ENCODE measurements around the gene EXOC4.

Gene EXOC4

DNA sequence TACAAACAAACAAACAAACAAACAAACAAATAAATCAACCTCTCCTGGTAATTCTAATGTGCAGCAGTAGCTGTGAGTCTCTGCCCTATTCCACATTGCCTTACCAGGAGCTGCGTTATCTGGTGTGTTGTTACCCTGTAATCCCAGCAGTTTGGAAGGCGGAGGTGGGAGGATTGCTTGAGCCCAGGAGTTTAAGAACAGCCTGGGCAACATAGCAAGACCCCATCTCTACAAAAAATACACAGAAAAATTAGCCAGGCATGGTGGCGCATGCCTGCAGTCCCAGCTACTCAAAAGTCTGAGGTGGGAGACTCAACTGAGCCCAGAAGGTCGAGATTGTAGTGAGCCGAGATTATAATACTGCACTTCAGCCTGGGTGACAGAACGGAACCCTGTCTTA, 192.7 kb downstream of the EXOC4 start:
- H3K4me3 ChIP-seq (replicated peaks; ENCODE audit: low read depth, low read length): no peak overlapping the region
- DNase-seq (ENCODE audit: low read depth): no peak
- TF ChIP-seq, protein P1, sequence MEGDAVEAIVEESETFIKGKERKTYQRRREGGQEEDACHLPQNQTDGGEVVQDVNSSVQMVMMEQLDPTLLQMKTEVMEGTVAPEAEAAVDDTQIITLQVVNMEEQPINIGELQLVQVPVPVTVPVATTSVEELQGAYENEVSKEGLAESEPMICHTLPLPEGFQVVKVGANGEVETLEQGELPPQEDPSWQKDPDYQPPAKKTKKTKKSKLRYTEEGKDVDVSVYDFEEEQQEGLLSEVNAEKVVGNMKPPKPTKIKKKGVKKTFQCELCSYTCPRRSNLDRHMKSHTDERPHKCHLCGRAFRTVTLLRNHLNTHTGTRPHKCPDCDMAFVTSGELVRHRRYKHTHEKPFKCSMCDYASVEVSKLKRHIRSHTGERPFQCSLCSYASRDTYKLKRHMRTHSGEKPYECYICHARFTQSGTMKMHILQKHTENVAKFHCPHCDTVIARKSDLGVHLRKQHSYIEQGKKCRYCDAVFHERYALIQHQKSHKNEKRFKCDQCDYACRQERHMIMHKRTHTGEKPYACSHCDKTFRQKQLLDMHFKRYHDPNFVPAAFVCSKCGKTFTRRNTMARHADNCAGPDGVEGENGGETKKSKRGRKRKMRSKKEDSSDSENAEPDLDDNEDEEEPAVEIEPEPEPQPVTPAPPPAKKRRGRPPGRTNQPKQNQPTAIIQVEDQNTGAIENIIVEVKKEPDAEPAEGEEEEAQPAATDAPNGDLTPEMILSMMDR (IDR thresholded peaks at IDR 0.05; ENCODE audit: low read length, missing control alignments): no peak

DNA sequence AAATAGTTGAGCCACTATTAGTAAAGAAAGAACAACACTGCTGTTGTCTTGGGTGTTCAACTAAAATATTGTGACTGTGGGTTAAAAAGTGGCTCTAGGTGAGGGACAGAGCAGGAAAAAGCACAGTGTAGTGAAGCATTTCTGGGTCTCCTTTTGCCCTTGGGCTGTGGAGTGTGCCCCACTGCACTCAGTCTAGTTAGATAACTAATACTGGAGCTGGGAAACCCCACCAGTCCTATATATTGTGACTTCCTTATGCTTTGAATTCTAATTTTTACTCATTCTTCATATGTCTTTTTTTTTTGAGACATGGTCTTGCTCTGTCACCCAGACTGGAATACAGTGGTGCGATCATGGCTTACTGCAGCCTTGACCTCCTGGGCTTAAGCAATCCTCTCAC, 195.1 kb downstream of the EXOC4 start:
- TF ChIP-seq, protein P1 (IDR thresholded peaks at IDR 0.05; ENCODE audit: low read length, missing control alignments): no peak

DNA sequence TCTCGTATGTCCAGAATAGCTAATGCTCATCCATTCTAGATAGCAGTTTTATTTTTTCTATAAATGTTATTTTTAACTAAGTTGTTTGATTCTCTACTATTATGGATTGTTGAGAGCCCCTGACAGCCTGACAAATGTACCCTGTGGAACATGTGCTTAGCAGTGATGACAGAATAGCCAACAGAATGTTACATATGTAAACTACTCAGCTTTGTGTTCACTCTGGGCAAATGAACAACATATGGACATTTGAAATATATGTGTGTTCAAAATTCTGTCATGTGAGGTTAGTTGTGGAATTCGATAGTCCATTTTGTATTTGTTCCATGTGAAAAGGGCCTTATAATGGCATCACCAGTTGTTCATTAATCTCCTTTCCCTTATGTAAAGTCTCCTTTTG, 199.7 kb downstream of the EXOC4 start:
- TF ChIP-seq, protein P1 (IDR thresholded peaks at IDR 0.05; ENCODE audit: low read length, missing control alignments): no peak
- no peak for DNase-seq (ENCODE audit: low read depth)

More for the DNA sequence above, 195.1 kb downstream of the EXOC4 start:
- no peak for DNase-seq (ENCODE audit: low read depth)
- H3K4me3 ChIP-seq (replicated peaks; ENCODE audit: low read depth, low read length): no peak overlapping the region

DNA sequence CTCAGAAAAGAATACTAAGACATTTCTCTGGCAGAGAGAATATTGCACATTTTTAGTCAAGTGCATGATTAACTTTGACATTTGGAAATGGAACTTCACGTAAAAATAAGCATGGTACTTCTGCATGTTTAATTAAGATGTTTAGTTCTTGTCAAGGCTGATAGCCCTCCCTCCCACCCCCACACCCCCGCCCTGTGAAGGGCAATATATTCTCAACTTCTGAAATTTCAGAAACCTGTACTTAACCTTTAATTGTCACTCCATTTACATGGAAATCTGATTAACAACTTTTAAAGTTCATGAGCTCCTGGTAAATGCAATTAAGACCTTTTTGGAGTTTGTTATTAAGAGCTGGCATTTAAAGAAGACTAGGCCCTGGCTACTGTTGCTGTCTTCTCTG, 205.8 kb downstream of the EXOC4 start:
- TF ChIP-seq, protein P1 (IDR thresholded peaks at IDR 0.05; ENCODE audit: low read length, missing control alignments): no peak
- DNase-seq (ENCODE audit: low read depth): no peak
- no peak overlapping the region for H3K4me3 ChIP-seq (replicated peaks; ENCODE audit: low read depth, low read length)

More for the DNA sequence above, 199.7 kb downstream of the EXOC4 start:
- H3K4me3 ChIP-seq (replicated peaks; ENCODE audit: low read depth, low read length): no peak overlapping the region

DNA sequence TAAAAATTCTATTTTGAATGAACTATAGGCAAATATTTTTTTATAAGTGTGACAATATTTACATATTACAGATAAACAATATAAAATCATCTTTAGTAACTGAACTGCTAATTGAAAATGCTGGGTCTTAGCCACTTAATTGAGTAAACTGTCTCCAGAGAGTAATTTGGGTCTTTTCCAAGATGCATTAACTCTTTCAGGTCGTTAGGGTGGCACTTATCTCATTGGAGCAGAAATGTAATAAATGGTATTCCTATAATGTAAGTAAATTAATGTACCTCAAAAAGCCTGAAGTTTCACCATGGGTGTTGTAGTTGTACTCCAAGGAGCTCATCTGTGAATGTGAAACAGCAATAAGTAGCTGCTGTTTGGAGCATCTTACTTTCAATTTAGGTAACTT, 208.5 kb downstream of the EXOC4 start:
- TF ChIP-seq, protein P1 (IDR thresholded peaks at IDR 0.05; ENCODE audit: low read length, missing control alignments): no peak
- H3K4me3 ChIP-seq (replicated peaks; ENCODE audit: low read depth, low read length): no peak overlapping the region
- no peak for DNase-seq (ENCODE audit: low read depth)

DNA sequence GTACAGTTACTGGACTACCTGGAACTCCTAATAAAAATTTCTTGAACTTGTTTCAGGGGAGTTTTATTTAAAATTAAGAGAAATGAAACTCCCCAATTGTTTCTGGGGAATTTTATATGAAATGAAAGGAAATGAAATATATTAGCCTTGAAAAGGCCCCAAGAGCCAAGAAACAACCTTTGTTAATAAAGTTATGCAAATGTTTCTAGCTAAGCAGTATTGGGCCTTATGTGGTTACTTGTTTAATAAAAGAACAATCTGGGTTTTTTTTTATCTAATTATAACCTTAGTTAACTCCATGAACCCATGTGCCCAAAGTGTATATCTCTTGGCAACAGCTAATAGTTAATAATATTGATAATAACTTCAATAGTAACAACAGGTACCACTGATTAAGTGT, 222.8 kb downstream of the EXOC4 start:
- no peak overlapping the region for H3K4me3 ChIP-seq (replicated peaks; ENCODE audit: low read depth, low read length)
- no peak for DNase-seq (ENCODE audit: low read depth)
- TF ChIP-seq, protein P1 (IDR thresholded peaks at IDR 0.05; ENCODE audit: low read length, missing control alignments): no peak

DNA sequence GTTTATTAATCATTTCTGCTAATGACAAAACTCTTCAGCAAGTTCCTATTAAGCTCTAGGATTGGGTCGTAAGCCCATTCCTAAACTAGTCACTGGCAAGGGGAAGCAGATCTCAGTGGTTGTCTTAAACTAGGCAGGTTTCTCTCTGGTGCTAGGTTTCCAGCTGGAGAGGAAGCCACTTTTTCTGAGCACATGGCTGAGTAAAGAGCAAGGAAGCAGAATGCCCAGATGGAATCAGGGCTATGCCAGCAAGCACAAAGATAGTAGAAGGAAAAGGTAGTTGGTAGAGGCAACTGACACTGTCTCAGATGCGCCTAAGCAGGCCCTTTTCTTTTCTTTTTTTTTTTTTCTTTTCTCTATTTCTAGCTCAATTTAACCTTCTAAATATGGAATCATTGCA, 224.9 kb downstream of the EXOC4 start:
- no peak overlapping the region for H3K4me3 ChIP-seq (replicated peaks; ENCODE audit: low read depth, low read length)
- no peak for DNase-seq (ENCODE audit: low read depth)
- TF ChIP-seq, protein P1 (IDR thresholded peaks at IDR 0.05; ENCODE audit: low read length, missing control alignments): no peak
